GM15510 (cell line): ENCODE measurements around the gene GCA.

Source experiments
- POLR2A ChIP-seq: IDR thresholded peaks from 3 replicates; pipeline ENCODE4 v1.6.1; 2011; ENCODE audit warnings: borderline replicate concordance; ENCODE audit not compliant: insufficient read length; ENCODE audit errors: extremely low read depth

Gene GCA

GRCh38 chr2:162317861-162318327 lies 26.0 kb upstream of the GCA start:
- TF ChIP-seq POLR2A: peak; percentile 16

GRCh38 chr2:162318328-162319180 lies 25.4 kb upstream of the GCA start, which contains the start of gene IFIH1:
Gene IFIH1, minus strand, starts transcription at chr2:162318684. Its CDS starts 377 bp downstream, at chr2:162318307.
- peak; percentile 33 for TF ChIP-seq POLR2A

- no peak for TF ChIP-seq POLR2A
These were observed 22.9 kb upstream of the GCA start for GRCh38 chr2:162320864-162321517.

- no peak for TF ChIP-seq POLR2A
These were observed 19.0 kb upstream of the GCA start for GRCh38 chr2:162324953-162325352.

GRCh38 chr2:162327134-162327769 lies 16.7 kb upstream of the GCA start:
- TF ChIP-seq POLR2A: no peak

- no peak for TF ChIP-seq POLR2A
These were observed 16.1 kb upstream of the GCA start for GRCh38 chr2:162327806-162328205.

- no peak for TF ChIP-seq POLR2A
These were observed 15.3 kb upstream of the GCA start for GRCh38 chr2:162328424-162329157.

GRCh38 chr2:162330881-162331280 lies 13.1 kb upstream of the GCA start:
- TF ChIP-seq POLR2A: no peak

- no peak for TF ChIP-seq POLR2A
These were observed 10.0 kb upstream of the GCA start for GRCh38 chr2:162333968-162334367.

GRCh38 chr2:162337868-162338267 lies 6.1 kb upstream of the GCA start:
- TF ChIP-seq POLR2A: no peak

- no peak for TF ChIP-seq POLR2A
These were observed 3.1 kb upstream of the GCA start for GRCh38 chr2:162340822-162341221.

GRCh38 chr2:162342321-162342720 lies 1.6 kb upstream of the GCA start:
- TF ChIP-seq POLR2A: no peak

GRCh38 chr2:162342841-162343240 lies 1.1 kb upstream of the GCA start:
- no peak for TF ChIP-seq POLR2A

- no peak for TF ChIP-seq POLR2A
These were observed 474 bp upstream of the GCA start for GRCh38 chr2:162343492-162343823.

GRCh38 chr2:162344617-162344950 lies 652 bp downstream of the GCA start:
- no peak for TF ChIP-seq POLR2A

- no peak for TF ChIP-seq POLR2A
These were observed 21.5 kb downstream of the GCA start for GRCh38 chr2:162365392-162365791.

GRCh38 chr2:162368494-162368893 lies 24.6 kb downstream of the GCA start:
- no peak for TF ChIP-seq POLR2A
